T-helper 9 cell (primary cell): ENCODE data around the gene ZFPM1.

ENCODE experiments used
- DNase-seq: peaks from one replicate; pipeline ENCODE4 v3.0.0-alpha.2; 2020

Gene ZFPM1

GRCh38 chr16:88467541-88467944, 14.5 kb downstream of the ZFPM1 start:
- DNase-seq, result no peak

- DNase-seq, result no peak
Observed at GRCh38 chr16:88468275-88469129, 15.4 kb downstream of the ZFPM1 start.

- peak; percentile 45 for DNase-seq
Observed at GRCh38 chr16:88469615-88470395, 16.7 kb downstream of the ZFPM1 start.

DNA sequence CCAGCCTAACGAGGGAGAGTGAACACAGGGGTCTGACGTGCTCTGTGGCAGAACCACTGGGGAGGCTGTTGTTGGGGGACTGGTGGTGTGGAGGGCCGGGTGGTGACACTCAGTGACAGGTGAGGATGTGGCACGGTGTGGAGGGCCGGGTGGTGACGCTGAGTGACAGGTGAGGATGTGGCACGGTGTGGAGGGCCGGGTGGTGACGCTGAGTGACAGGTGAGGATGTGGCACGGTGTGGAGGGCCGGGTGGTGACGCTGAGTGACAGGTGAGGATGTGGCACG, 17.3 kb downstream of the ZFPM1 start:
- DNase-seq, result peak; percentile 38

GRCh38 chr16:88470696-88471095, 17.6 kb downstream of the ZFPM1 start:
- peak; percentile 49 for DNase-seq

DNA sequence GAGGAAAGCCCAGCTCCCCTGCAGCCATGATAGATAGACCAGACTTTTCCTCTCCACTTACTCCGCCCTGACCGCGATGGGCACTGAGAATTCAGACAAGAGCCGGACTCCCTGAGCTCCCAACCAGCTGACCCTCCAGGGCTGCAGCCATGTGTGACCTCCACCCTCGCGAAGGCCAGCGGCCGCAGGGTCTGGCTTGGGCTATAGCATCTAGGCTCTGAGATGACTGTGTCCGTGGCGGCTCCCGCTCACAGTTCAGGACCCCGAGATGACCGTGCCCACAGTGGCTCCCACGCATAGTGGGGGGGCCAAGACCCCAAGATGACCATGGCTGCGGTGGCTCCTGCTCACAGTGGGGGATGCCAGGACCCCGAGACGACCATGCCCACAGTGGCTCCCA, 18.0 kb downstream of the ZFPM1 start:
- no peak for DNase-seq

GRCh38 chr16:88471575-88471974, 18.5 kb downstream of the ZFPM1 start:
- DNase-seq, result no peak

GRCh38 chr16:88472069-88472468, 19.0 kb downstream of the ZFPM1 start:
- no peak for DNase-seq

DNA sequence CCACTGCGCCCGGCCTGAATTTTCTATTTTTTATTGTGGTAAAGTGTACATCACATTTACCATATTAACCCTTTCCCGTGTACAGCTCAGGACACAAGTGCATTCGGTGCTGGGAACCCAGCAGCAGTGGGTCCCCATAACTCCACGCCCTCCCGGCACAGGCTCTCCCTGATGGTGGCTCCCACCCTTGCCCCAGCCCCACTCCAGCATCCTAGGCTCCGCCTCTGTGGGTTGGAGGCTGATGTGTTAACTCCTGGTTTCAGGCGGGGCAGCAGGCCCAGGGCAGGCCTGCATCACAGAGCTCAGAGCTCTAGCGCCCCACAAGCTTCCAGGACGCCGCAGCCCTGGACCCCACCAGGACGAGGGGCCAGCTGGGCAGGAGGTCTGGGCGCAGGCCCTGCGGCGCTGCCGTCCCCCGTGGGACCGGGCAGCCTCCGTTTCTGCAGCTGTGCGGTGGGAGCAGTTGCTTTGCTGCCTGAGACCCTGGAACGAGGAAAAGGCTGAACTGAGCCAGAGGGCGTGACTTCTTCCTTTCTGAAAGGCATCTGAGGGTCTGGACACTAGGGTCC, 19.6 kb downstream of the ZFPM1 start:
- DNase-seq, result no peak

DNA sequence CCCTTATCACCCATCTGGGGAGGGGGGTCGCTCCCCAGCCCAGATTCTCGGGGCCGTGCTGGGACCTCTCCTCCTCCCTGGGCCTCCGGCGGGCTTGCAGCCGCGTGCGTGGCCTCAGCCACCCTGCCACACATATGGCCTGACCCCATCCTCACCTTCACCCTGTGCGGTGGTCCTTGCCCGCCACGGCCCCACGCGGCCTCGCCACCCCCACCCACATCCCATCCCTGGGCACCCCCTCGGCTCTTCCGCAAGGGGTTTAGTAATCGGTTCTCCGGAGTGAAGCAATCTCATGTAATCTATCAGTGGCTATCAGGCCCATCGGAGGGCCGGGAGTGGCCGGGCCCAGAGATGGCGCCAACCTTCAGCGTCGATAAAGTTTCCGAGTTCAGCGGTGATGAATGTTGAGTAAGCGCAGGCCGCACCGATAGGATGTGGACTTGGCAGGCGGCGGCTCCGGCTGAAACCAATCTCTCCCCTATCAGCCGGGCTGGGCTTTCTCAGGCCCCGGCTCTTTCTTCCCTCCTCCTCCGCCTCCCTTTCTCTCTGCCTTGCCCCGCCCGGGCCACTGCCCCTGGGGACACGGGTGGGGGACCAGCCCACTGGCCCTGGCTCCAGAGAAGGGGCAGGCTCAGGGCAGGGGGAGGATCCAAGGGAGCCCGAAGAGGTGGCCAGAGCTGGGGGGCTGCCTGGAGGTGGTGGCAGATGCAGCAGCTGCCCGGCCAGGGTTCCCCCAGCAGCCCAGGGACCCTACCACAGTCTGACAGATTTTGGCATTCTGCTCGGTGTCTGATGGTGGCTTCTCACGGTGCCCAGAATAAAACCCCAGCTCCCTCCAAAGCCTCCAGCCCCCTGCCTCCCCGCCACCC, 20.8 kb downstream of the ZFPM1 start:
- DNase-seq, result no peak

DNA sequence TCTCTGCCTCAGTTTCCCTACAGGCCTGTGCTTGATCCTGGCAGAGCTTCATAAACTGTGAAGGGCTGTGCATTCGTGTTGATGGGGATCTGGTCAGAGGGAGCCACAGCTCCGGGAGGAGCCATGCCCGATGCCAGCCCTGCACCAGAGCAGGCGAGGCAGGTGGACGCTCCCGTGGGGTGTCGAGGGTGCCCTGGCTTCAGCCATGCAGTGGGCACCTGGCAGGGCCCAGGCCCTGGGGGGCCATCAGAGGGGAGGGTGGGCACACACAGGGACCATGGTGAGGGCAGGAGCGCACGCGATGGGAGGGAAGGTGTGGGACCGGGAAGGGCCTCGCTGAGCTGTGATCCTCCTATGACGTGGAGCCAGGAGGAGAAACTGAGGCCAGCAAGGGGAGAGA, 22.0 kb downstream of the ZFPM1 start:
- DNase-seq, result no peak

GRCh38 chr16:88476203-88476602, 23.1 kb downstream of the ZFPM1 start:
- no peak for DNase-seq

DNA sequence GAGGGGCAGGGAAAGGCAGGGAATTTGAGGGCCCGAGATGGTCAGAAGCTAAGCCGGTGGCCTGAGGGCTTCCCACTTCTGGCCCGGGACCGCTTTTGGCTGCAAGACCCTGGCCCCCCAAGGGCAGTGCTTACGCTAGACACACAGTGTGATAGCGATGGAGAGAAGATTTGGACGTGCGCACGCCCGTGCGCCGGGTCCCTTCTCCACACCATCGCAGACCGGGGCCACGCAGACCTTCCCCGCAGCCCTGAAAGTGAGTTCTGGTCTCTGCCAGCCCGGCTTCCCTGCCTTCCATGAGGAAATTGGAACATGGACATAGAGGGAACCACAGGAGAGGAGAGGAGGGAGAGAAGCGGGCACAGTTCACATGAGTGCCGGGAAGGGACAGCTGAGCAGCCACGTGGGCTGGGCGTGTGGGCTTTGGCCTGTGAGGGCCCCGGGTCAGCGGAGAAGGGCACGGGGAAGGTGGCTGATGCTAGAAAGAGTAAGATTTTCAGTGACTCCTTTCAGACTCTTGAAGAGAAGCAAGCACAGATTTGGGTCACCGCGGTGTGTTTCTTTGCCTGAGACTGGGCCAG, 23.8 kb downstream of the ZFPM1 start:
- DNase-seq, result no peak

DNA sequence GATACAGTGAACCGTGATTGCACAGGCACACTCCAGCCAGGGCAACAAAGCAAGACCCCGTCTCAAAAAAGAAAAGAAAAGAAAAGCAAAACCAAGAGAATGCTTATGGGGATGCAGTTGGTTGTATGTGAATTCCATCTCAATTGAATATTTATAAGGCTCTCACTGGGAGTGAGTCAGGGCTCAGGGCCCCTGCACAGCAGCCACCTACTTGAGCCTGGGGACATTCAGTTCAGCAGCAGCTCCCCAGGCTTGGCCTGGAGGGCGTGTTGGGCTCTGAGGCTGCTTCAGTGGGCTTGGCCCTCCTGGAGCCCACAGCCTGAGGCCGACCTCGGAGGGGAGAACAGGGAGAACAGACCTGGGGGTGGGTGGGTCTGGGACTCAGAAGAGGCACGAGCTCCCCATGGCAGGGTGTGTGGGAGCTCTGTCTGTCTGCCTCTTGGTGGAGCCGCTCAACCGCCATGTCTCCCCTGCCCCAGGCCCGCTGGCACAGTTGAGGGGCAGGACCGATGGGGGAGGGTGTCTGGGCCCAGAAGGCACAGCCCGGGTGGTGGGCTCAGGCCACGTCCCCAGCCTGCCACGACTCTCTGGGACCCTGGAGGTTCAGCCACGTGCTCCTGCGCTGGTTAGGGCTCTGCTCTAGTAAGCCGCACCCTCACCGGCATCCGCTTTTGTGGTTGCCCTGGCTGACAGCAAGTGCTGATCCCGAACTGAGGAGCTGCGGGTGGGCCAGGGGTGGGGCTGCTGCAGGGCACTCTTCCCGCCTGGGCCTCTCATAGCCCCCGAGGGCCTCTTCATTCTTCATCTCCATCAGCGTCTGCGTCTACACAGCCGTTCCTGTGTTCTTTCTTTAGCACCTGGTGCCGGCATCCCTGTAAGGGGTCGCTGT, 24.8 kb downstream of the ZFPM1 start:
- DNase-seq, result peak; percentile 29

GRCh38 chr16:88478889-88479792, 26.1 kb downstream of the ZFPM1 start:
- DNase-seq, result no peak

GRCh38 chr16:88479793-88480760, 27.0 kb downstream of the ZFPM1 start:
- no peak for DNase-seq

DNA sequence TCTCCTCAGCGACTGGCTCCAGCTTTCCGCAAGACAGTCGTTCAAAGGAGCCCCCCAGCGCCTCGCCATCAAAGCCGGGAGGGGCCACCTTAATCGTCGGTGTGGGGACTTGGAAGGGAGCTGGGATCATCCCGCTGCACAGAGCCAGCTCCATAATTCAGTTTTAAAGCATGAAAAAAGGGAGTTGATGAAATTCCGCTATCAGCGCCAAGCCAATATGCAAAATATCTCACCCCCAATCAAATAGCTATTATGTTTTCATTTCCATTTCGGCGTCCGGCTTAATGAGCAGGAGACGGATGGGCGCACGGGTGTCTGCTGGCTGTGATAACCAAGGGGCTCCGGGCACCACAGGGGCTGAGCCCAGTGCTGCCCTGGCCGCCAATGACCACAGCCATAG, 27.7 kb downstream of the ZFPM1 start:
- DNase-seq, result no peak

GRCh38 chr16:88481851-88482250, 28.8 kb downstream of the ZFPM1 start:
- no peak for DNase-seq
